CD4-positive, alpha-beta memory T cell (primary cell): ENCODE measurements around the gene ALDH1L1. TPM values are rescaled to one million over a fixed set of nuclear protein-coding genes. Genes with fewer than 3 reads are reported as not detected.
"Not testable (repeated sequence)": the region's sequence is repeated elsewhere in the genome, so short reads cannot be mapped to it uniquely, and the experiment has no call there.

ENCODE experiments used
- CTCF ChIA-PET: fragments of 350-600 bp; sonication (Branson Sonifier 250); formaldehyde crosslinking; loops from one replicate; lab custom pipeline; 2021; ENCODE audit warnings: inconsistent platforms; ENCODE audit not compliant: partially characterized antibody; lab: Charles Lee
- POLR2A ChIA-PET: fragments of 350-600 bp; sonication (Branson Sonifier 250); formaldehyde crosslinking; loops from one replicate; lab custom pipeline; 2021; ENCODE audit not compliant: partially characterized antibody; lab: Charles Lee
- DNase-seq, 5 donors: peaks; one replicate each; pipeline versions ENCODE4 v3.0.0 to v3.0.0-alpha.2; 2020 to 2022; ENCODE audit warnings: mixed read lengths in 1 of 5
- H3K27ac ChIP-seq: one replicate; pipeline ENCODE4 v1.7.0; 2013; ENCODE audit warnings: low read depth, low read length
- H3K27me3 ChIP-seq: 2 replicates; pipeline ENCODE4 v1.7.0; 2013; ENCODE audit warnings: mild to moderate bottlenecking, low read length, moderate library complexity; ENCODE audit not compliant: insufficient read depth
- H3K36me3 ChIP-seq: 2 replicates; pipeline ENCODE4 v1.7.0; 2013; ENCODE audit warnings: mild to moderate bottlenecking, low read length, moderate library complexity; ENCODE audit not compliant: insufficient read depth
- H3K4me1 ChIP-seq: 2 replicates; pipeline ENCODE4 v1.7.0; 2013; ENCODE audit warnings: mild to moderate bottlenecking, low read length, moderate library complexity; ENCODE audit not compliant: insufficient read depth
- H3K4me3 ChIP-seq, 2 donors: one replicate each; pipeline ENCODE4 v1.7.0; 2013; ENCODE audit warnings: low read length in 2 of 2, mild to moderate bottlenecking in 1 of 2
- H3K9me3 ChIP-seq, 2 donors: one replicate each; pipeline ENCODE4 v1.7.0; 2013; ENCODE audit warnings: low read length in 2 of 2, control low read depth in 1 of 2; ENCODE audit not compliant: control insufficient read depth in 1 of 2
- H3K27ac Mint-ChIP-seq, 7 donors: one replicate each; pipeline ENCODE4 v1.8.0; 2020 to 2021; ENCODE audit warnings: mixed read lengths in 7 of 7, mild to moderate bottlenecking in 6 of 7, inconsistent platforms in 3 of 7, moderate library complexity in 3 of 7
- H3K27me3 Mint-ChIP-seq, 2 donors: one replicate each; pipeline ENCODE4 v1.8.0; 2020 to 2021; ENCODE audit warnings: mixed read lengths in 2 of 2
- H3K36me3 Mint-ChIP-seq, 2 donors: one replicate each; pipeline ENCODE4 v1.8.0; 2020 to 2021; ENCODE audit warnings: mixed read lengths in 2 of 2, inconsistent platforms in 1 of 2, mild to moderate bottlenecking in 1 of 2
- H3K4me1 Mint-ChIP-seq, 4 donors: one replicate each; pipeline ENCODE4 v1.8.0; 2020 to 2021; ENCODE audit warnings: mixed read lengths in 4 of 4, mild to moderate bottlenecking in 1 of 4
- H3K4me3 Mint-ChIP-seq, 8 donors: one replicate each; pipeline ENCODE4 v1.8.0; 2020 to 2021; ENCODE audit warnings: mixed read lengths in 8 of 8, mild to moderate bottlenecking in 7 of 8, moderate library complexity in 6 of 8, inconsistent platforms in 3 of 8
- H3K9me3 Mint-ChIP-seq, 8 donors: one replicate each; pipeline ENCODE4 v1.8.0; 2020 to 2021; ENCODE audit warnings: mixed read lengths in 8 of 8, mild to moderate bottlenecking in 5 of 8, inconsistent platforms in 3 of 8, moderate library complexity in 1 of 8
- intact Hi-C: fragments of 100-400 bp; cut with micrococcal nuclease; formaldehyde crosslinking; loops from one replicate; pipeline ENCODE4 v1.15.1; 2023
- polyA plus RNA-seq, 2 donors: library from polyadenylated mRNA; unstranded; fragments of 300-500 nt; fragmentation: Illumina TruSeq; gene quantifications; one replicate each; pipeline ENCODE4 v1.2.3, GENCODE V29; 2021
- total RNA-seq, 2 experiments: library from RNA; stranded (reverse); gene quantifications; one replicate each; pipeline ENCODE4 v1.2.3, GENCODE V29; 2021

Gene ALDH1L1
- total and polyA plus RNA-seq, 4 experiments from 2014 or later = not detected

DNA sequence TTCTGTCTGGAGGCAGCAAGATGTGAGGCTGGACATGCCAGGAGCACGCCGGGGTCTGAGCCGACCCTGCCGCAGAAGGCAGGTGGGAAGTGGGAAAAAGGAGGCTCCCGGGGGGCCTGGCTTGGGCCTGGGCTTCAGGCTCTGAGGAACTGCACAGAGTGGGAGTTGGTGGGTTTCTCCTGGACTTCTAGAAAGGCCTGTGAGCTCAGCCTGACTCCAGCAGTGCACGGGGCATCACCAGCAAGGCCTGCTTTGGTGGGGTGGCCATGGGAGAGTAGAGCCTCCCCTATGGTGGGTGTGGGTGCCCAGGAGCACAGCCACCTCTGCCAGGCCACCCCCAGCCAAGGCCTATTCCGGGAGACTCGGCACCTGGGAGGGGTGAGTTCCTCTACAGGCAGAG lies 78.4 kb downstream of the ALDH1L1 start:
- Mint-ChIP-seq H3K27me3 (no peaks in the 10 kb centered on the region), H3K36me3 (no peaks in the 10 kb centered on the region), H3K4me3 (no peak overlapping the region), H3K4me1 (no peaks in the 10 kb centered on the region), H3K9me3 (peaks cover 0 to 15% (median 7%) of the 10 kb centered on the region in 8 donors), H3K27ac (no peak overlapping the region)
- no peaks in the 10 kb centered on the region for H3K36me3 ChIP-seq
- no peak for DNase-seq
- CTCF ChIA-PET = interaction anchor here (0.6 to 1.9 kb wide), 3 partner anchors 15 to 1915 kb away, joined by 3 to 6 read pairs (median 3); partner anchors contain the start of gene SLC41A3
- peaks cover 0 to 3% of the 10 kb centered on the region in 2 donors for H3K9me3 ChIP-seq
- H3K4me1 ChIP-seq = no peaks in the 10 kb centered on the region
- no peaks in the 10 kb centered on the region for H3K27me3 ChIP-seq
- H3K4me3 ChIP-seq = no peak overlapping the region
- POLR2A ChIA-PET = no interaction called here
- intact Hi-C loops = no loop called here
- H3K27ac ChIP-seq = no peak overlapping the region

DNA sequence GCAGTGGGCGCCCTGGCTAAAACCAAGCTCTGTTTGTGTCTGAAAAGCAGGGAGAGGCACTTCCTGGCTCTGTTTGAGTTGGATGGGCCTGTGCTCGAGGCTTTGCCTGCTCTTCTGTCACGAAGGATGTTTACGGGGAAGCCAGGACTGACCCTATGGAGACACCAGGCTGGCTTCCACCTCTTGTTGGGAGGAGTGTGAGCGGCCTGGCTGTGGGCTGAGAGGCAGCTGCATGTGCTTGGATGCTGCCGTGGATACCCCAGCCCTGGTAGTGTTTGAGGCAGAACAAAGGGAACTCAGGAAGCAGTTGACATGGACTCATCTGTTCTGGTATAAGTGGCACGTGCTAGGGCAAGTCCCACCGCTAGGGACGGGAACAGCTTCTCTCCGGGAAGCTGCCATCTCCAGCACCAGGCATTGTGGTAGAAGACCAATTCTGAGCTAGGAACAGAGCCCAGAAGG lies 78.8 kb downstream of the ALDH1L1 start:
- Mint-ChIP-seq H3K27ac (no peak overlapping the region), H3K27me3 (no peaks in the 10 kb centered on the region), H3K4me1 (no peaks in the 10 kb centered on the region), H3K9me3 (peaks cover 0 to 19% (median 10%) of the 10 kb centered on the region in 8 donors), H3K4me3 (no peak overlapping the region), H3K36me3 (peaks cover 0 to 3% of the 10 kb centered on the region in 2 donors)
- Histone ChIP-seq H3K27ac (no peak overlapping the region), H3K9me3 (peaks cover 0 to 7% of the 10 kb centered on the region in 2 donors), H3K4me1 (no peaks in the 10 kb centered on the region), H3K4me3 (no peak overlapping the region), H3K27me3 (no peaks in the 10 kb centered on the region), H3K36me3 (no peaks in the 10 kb centered on the region)
- intact Hi-C loops = no loop called here
- CTCF ChIA-PET = no interaction called here
- DNase-seq = no peak
- POLR2A ChIA-PET = no interaction called here

DNA sequence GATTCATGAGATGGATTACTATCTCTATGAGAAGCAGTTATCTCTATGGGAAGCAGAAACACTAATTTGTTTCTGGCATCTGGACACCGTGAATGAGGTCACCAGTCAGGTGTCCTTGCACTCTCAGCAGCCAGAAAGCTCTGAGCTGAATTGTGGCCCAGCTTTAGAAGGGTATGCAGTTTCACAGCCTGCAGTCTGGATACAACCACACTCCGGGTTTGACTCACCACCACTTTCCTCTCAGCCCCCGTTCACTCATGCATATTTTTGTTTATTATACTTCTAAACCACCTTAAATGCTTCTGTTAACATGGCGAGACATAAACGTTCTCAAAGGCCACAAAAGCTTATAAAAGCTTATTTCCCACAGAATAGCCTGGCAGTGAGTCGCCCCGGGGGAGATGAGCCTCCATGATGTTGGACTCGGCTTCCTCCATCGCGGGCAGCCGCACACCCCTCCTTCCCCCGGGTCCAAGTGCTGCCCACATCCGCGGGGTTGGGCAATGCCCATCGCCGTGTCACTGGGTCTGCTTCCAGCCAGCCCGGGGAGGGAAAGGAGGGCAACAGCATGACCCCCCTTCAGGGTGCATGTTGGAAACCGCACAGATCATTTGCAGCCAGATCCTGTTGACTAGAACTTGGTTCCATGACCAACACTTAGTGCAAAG lies 79.6 kb downstream of the ALDH1L1 start:
- Histone ChIP-seq H3K27ac (no peak overlapping the region), H3K4me3 (no peak overlapping the region), H3K4me1 (no peaks in the 10 kb centered on the region), H3K9me3 (peaks cover 0 to 13% of the 10 kb centered on the region in 2 donors), H3K27me3 (no peaks in the 10 kb centered on the region), H3K36me3 (no peaks in the 10 kb centered on the region)
- H3K9me3 Mint-ChIP-seq = peaks cover 0 to 27% (median 17%) of the 10 kb centered on the region in 8 donors
- no peaks in the 10 kb centered on the region for H3K4me1 Mint-ChIP-seq
- peaks cover 0 to 4% of the 10 kb centered on the region in 2 donors for H3K36me3 Mint-ChIP-seq
- H3K27ac Mint-ChIP-seq = no peak overlapping the region
- H3K4me3 Mint-ChIP-seq = no peak overlapping the region
- DNase-seq = no peak
- intact Hi-C loops = no loop called here
- CTCF ChIA-PET = no interaction called here
- H3K27me3 Mint-ChIP-seq = no peaks in the 10 kb centered on the region
- POLR2A ChIA-PET = no interaction called here

DNA sequence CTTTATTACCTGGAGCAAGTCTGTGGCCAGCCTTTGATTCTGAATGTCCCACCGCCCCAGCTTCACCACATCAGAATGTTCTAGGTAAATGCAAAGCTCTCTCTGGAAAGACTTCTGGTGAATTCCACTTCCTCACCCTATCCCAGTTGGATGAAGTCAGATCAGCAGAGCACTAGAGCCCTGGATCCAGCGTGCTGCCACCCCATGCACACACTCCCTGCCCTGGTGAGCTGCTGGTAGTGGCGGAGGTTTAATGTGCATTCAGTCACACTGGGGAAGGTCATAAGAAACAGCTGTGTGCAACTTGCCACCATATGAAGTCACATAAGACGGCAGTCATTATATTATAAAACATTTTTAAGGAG lies 80.1 kb downstream of the ALDH1L1 start:
- Histone ChIP-seq H3K4me3 (no peak overlapping the region), H3K36me3 (no peaks in the 10 kb centered on the region), H3K4me1 (no peaks in the 10 kb centered on the region), H3K9me3 (peaks cover 0 to 13% of the 10 kb centered on the region in 2 donors), H3K27ac (no peak overlapping the region), H3K27me3 (no peaks in the 10 kb centered on the region)
- POLR2A ChIA-PET = no interaction called here
- H3K27me3 Mint-ChIP-seq = no peaks in the 10 kb centered on the region
- intact Hi-C loops = no loop called here
- no peak overlapping the region for H3K4me3 Mint-ChIP-seq
- CTCF ChIA-PET = no interaction called here
- peaks cover 0 to 9% of the 10 kb centered on the region in 2 donors for H3K36me3 Mint-ChIP-seq
- no peaks in the 10 kb centered on the region for H3K4me1 Mint-ChIP-seq
- peaks cover 0 to 32% (median 22%) of the 10 kb centered on the region in 8 donors for H3K9me3 Mint-ChIP-seq
- no peak overlapping the region for H3K27ac Mint-ChIP-seq
- no peak for DNase-seq

DNA sequence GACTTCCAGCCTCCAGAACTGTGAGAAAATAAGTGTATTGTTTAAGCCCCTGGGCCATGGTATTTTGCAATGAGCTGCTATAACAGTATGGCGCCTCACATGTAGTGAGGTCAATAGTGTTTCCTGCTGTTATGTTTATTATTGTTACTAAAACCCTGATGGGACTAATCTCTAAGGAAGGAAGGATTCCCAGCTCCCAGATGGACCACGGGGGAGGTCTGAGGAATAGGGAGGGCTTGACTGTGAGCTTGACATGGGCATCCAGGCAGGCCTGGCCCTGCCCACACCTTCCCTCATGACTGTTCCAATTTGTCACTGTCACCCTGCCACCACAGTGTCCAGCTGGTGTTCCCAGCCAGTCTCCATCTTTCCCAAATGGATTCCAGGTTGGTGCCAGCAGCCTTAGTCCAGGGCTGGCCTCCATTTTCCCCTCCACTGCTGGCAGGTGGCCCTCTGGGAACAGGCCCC lies 82.0 kb downstream of the ALDH1L1 start:
- Histone ChIP-seq H3K27me3 (no peaks in the 10 kb centered on the region), H3K9me3 (peaks cover 0 to 13% of the 10 kb centered on the region in 2 donors), H3K27ac (no peak overlapping the region), H3K4me1 (no peaks in the 10 kb centered on the region), H3K4me3 (no peak overlapping the region), H3K36me3 (no peaks in the 10 kb centered on the region)
- Mint-ChIP-seq H3K4me3 (no peak overlapping the region), H3K27me3 (no peaks in the 10 kb centered on the region), H3K9me3 (peaks cover 0 to 48% (median 32%) of the 10 kb centered on the region in 8 donors), H3K27ac (no peak overlapping the region), H3K36me3 (peaks cover 0 to 9% of the 10 kb centered on the region in 2 donors), H3K4me1 (no peaks in the 10 kb centered on the region)
- intact Hi-C loops = no loop called here
- POLR2A ChIA-PET = no interaction called here
- no peak for DNase-seq
- CTCF ChIA-PET = interaction anchor here (1.4 kb wide), 1 partner anchor 332 kb away, joined by 3 read pairs; no protein-coding TSS in a partner anchor

DNA sequence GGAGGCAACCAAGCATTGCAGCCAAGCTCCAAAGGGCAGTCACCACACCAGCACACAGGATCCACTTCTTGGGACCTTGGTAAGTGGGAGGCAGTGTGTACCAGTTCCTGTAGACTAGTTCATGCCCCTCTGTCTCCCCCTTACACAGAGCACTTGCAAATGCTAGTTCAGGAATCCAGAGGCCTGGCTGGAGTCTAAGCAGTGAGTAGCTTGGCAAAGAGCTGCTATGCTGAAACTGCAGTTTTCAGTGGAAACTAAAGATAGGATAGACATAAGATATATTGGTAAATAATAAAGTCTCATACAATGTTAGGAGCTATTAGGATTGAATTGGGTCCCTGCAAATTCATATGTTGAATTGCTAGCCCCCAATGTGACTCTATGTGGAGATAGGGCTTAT lies 82.6 kb downstream of the ALDH1L1 start:
- Mint-ChIP-seq H3K27me3 (no peaks in the 10 kb centered on the region), H3K4me1 (no peaks in the 10 kb centered on the region), H3K36me3 (peaks cover 0 to 9% of the 10 kb centered on the region in 2 donors), H3K4me3 (no peak overlapping the region), H3K9me3 (peaks cover 0 to 49% (median 33%) of the 10 kb centered on the region in 8 donors), H3K27ac (no peak overlapping the region)
- Histone ChIP-seq H3K4me3 (no peak overlapping the region), H3K27me3 (no peaks in the 10 kb centered on the region), H3K36me3 (no peaks in the 10 kb centered on the region), H3K27ac (no peak overlapping the region), H3K9me3 (peaks cover 0 to 13% of the 10 kb centered on the region in 2 donors), H3K4me1 (no peaks in the 10 kb centered on the region)
- CTCF ChIA-PET = interaction anchor here (1.4 kb wide), 1 partner anchor 331 kb away, joined by 3 read pairs; no protein-coding TSS in a partner anchor
- intact Hi-C loops = no loop called here
- DNase-seq = no peak
- POLR2A ChIA-PET = no interaction called here

DNA sequence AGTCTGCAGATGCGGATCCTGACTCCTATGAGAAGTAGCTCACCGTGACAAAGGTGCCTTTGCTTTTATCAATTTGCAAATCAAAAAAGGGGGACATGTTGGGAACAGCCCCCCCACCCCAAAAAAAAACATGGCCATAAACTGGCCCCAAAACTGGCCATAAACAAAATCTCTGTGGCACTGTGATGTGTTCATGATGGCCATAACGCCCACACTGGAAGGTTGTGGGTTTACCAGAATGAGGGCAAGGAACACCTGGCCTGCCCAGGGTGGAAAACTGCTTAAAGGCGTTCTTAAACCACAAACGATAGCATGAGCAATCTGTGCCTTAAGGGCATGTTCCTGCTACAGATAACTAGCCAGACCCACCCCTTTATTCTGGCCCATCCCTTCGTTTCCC lies 84.1 kb downstream of the ALDH1L1 start:
- CTCF ChIA-PET, H3K27me3 Mint-ChIP-seq, H3K4me1 ChIP-seq, H3K27ac Mint-ChIP-seq, H3K4me3 ChIP-seq, DNase-seq, H3K4me3 Mint-ChIP-seq, H3K27ac ChIP-seq, POLR2A ChIA-PET, H3K27me3 ChIP-seq, H3K4me1 Mint-ChIP-seq, H3K36me3 ChIP-seq, intact Hi-C loops: not testable (repeated sequence)
- Mint-ChIP-seq H3K36me3 (peaks cover 0 to 15% of the 10 kb centered on the region in 2 donors), H3K9me3 (peaks cover 0 to 50% (median 35%) of the 10 kb centered on the region in 8 donors)
- peaks cover 0 to 13% of the 10 kb centered on the region in 2 donors for H3K9me3 ChIP-seq
